GM19372 (cell line): ENCODE results near the gene CPXM2.

ENCODE experiments used
- ATAC-seq: cut with Tn5 transposase; IDR thresholded peaks from one replicate; pipeline ENCODE4 v1.9.1; 2021; ENCODE audit warnings: mild to moderate bottlenecking, low read depth, moderate library complexity; ENCODE audit not compliant: unreplicated experiment

Gene CPXM2

GRCh38 chr10:123906296-123906695, 14.7 kb upstream of the CPXM2 start:
- no peak for ATAC-seq

- no peak for ATAC-seq
These were observed 13.3 kb upstream of the CPXM2 start for GRCh38 chr10:123904834-123905409.

- no peak for ATAC-seq
These were observed 12.0 kb upstream of the CPXM2 start for GRCh38 chr10:123903621-123904020.

- no peak for ATAC-seq
These were observed 10.0 kb upstream of the CPXM2 start for GRCh38 chr10:123901621-123902020.

DNA sequence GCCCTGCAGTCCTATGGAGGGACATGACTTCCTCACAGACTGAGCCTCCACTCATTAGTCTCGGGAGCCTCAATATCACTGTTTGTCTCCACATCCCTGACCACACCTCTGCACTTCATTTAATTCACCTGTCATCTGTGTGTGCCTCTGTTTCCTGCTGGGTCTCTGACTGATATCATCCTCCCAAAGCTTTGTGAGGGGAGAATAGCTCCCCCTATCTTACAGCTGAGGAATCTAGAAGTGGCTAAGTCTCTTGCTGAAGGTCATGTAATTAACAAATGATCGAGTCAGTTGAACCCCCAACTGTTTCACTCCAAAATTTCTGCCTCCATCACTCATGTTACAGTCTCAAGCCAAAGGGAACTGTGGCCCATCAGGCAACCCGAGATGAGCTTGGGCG, 5.5 kb upstream of the CPXM2 start:
- no peak for ATAC-seq

DNA sequence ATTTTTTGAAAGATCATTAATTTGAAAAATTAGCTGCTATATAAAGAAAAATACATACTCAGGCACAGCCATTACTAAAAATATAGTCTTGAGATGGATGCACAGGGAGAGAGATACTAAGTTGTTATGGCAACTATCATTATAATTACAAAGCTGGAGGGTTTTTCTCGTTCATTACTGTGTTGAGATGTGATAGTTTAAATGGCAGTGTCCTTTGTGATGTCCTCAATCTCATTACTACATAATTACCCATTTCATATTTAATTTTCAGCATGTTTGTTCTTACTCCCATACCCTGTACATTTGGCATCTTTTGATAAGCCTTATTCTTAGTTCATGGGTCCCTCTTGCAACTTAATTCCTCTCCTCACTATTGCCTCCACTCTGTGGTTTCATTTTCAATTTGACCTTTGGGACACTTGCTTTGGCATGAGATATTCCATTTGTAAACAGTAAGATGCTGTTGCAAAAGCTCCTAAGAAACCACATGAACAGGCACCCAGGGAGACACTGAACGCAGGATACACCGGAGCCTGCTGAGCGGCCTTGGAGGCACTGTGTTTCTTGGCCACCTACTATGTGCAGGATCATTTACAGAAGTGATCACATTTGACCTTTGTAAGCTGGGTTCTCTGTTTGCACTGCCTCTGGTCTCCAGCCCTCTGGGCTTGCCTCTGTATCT, 4.8 kb upstream of the CPXM2 start:
- no peak for ATAC-seq

DNA sequence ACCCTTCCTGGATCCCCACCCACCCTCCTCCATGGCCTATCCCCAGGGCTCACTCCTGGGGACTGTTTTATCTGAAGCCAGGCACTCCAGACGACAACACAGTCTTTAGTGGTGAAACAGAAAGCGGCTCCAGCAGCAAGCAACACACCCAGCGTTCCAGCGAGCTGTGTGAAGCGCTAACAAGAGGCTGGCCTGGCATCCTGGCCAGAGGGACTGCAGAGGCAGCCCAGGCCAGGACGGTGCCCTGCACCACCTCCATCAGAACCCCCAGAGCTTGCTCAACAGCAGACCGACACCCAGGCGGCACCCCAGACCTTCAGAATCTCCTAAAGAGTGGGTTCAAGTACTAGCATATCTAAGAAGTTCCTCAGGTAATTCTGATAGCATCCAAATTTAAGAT, 2.0 kb upstream of the CPXM2 start:
- no peak for ATAC-seq

GRCh38 chr10:123890756-123891143, 857 bp downstream of the CPXM2 start:
- no peak for ATAC-seq

DNA sequence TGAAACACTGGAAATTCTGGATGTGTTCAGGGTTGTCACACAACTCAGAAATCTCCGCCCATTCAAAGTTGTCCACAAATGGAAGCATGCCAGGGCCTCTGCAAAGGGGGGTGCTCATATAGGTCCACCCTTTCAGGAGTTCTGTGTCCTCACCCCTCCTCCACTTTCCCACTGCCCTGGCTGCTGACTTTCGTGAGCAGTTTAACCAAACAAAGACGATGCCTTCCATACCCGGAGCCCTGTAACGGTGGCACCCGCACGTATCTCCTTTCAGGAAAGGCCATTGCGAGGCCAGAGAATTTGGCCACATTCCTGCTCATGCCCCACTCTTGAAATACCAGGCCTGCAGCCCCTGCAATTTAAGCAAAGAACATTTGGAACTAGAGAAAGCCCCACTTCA, 1.4 kb downstream of the CPXM2 start:
- ATAC-seq = no peak

DNA sequence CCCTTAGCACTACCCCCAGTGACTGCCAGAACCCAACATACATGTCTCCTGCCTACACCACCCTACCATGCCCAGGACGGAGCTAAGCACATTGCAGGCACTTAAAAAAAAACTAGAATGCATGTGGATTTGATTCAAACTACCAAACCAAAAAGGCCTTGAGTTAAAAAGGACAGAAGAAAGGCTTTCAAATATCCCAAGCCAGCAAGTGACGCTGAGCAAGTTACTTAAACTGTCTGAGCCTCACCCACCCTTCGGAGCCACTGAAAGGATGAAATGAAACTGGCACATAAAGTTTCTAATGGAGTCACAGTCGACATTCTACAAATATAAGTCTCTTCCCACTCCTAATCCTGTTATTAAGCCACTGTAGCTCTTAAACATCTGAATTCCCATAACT, 1.8 kb downstream of the CPXM2 start:
- ATAC-seq = no peak

DNA sequence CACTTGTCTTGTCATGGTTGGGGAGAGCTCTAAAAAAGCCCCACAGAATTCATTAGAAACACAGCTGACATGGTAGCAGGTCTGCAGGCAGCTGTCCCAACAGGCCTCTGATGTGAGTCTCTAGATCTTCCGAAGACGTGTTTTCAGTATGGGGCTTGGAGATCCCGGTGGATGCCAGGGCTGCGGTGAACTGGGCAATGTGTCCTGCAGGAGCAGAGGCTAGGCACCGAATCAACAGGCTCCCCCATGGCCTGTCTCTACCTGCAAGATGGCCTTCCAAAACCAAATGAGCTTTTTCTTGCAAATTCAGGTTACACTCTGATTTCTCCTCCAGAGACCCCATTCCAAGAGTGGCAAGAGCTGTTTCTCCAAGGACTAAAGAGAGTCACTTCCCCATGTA, 2.9 kb downstream of the CPXM2 start:
- ATAC-seq = no peak

DNA sequence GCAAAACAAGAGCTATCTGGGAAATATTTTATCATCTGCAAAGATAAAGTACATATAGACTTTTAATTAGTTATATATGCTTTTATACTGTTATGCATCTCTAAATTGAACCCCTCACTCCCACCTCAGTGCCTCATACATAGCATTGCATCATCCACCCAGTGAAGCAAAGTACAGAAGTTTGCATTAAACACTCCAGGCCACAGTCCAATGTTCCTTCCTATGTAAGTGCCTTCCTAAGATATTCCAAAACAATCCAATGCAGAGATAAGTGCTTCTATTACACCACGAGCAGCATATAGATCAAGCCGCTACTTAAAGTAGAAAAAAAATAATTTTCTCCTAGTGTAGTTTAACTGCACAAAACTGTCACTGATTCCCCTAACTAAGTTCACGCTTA, 3.4 kb downstream of the CPXM2 start:
- no peak for ATAC-seq

- ATAC-seq = no peak
These were observed 5.3 kb downstream of the CPXM2 start for GRCh38 chr10:123886292-123886691.

GRCh38 chr10:123885406-123886170, 6.0 kb downstream of the CPXM2 start:
- ATAC-seq = no peak

- ATAC-seq = no peak
These were observed 6.7 kb downstream of the CPXM2 start for GRCh38 chr10:123884907-123885381.

DNA sequence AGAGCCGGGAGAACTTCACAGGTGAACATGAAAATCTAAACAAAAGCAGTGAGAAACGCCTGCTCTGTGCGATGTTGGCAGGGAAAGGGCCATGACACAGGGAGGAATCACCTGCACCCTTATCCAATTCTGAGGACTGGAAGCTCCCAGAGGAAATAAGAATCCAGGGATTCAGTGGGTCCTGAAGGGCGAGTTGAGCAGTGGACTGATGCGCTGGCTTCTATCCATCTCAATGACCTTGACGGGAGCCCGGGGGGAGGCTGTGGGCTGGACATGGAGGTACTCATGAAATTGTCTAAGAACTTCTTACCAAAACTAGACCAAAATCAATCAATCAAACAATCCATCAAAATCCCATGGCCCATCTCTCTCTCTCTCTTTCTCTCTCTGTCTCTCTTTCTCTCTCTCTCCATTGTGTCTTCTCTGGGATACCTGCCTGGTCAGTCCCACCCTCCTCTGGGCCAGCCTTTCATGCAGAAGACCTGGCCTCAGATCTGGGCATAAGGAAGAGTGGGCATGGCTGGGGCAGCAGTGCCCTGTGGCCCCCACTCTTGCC, 7.2 kb downstream of the CPXM2 start:
- ATAC-seq = no peak

DNA sequence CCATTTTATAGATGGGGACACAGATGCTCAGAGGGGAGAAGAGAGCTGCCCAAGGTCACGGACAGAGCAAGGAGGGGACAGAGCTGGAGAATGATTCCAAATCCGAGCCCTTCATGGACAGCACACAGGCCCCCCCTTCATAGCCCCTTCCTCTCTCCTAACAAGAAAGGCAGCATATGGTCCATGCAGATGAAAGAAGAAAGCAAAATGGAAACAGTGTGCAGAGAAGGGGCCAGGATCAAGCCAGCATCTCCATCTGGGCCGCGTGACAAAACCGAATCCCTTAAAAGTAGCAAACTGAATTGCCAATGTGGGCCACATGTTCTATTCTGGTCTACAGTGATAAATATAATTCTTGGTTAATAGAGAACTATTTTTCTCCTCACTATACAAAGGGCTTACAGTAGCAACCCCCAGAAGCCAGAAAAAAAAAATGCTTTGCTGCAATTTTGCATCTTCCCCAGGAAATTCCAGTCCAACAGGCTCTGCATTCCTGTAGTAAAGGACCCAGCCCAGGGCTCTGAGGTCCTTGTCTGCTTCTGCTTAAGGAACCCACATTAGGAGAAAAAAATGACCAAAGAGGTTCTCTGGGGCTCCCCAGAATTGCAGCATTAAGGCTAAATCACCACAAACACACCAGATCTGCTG, 7.8 kb downstream of the CPXM2 start:
- no peak for ATAC-seq

GRCh38 chr10:123882681-123883445, 8.7 kb downstream of the CPXM2 start:
- ATAC-seq = no peak

DNA sequence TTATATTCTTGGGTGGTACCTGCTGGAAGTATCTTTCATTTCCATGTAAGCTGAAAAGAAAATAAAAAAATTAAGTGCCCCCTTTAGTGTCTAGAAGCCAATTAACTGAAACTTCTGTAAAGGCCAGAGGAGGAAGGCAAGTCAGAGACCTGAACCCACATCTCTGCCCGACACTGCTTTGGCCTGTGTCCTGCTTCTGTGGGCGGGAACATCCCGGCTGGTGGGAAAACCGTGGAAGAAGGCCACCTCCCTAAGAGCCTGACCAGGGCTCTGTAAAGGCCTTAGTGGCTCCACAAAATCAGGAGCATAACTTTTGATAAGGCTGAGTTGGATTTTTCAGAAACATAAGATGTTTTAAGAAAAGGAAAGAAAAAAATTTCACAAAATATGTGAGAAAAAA, 9.4 kb downstream of the CPXM2 start:
- no peak for ATAC-seq

DNA sequence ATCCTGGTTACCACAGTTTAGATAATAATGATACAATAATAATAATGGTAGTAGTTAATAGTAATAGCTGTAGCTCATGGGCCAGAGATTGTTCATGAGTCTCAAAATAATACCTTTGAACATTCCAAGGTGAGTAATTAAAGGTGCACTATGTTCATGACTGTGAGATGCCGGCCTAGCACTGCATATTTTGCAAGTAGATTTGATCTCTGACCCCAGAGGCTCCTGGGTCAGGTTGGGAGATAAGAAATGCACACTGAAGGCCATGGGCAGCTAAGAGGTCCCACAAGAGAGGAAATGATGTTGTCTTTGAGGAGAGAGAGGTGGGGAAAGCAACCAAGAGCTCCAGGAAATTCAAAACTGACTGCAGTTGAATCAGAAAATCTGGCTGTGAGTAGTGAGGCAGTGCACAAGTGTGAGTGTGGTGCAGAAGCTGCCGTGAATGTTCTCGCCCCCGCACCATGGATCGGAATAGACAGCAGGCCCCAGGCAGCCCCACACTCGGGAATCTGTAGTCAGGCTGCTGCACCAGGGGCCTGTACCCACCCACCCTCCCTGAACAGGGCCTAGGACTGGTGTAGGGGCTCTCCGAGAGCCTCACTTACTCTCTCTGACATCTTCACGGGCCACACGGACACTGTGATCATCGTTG, 11.9 kb downstream of the CPXM2 start:
- no peak for ATAC-seq
